ENCODE data around the gene ACADVL. TPM values are rescaled to one million over a fixed set of nuclear protein-coding genes. Genes with fewer than 3 reads are reported as not detected.
A peak's percentile ranks its signal among the peaks of the same experiment; 100 is the strongest.

ACADVL gene
- total and polyA plus RNA-seq, 12 donors = 961 to 6,098 (median 1,772) TPM

- DNase-seq = peak in 1 of 7 donors; percentile 21
- H3K36me3 ChIP-seq (replicated peaks in 1 of 2) = no peaks in the 10 kb centered on the region
- no peaks in the 10 kb centered on the region for H3K9me3 ChIP-seq (replicated peaks in 1 of 3)
- H3K27me3 ChIP-seq = no peaks in the 10 kb centered on the region
- H3K4me3 ChIP-seq = no peak overlapping the region
- peaks cover 17 to 36% of the 10 kb centered on the region in 2 donors for H3K4me1 ChIP-seq (replicated peaks in 1 of 2)
- peak overlapping the region in 1 of 5 donors; percentile 34 for H3K27ac ChIP-seq
- intact Hi-C loops (cut with DNase I) = no loop called here
- WGBS, 4 donors = 36 to 50% (median 43%) methylated on average over 22 to 37 of the region's 37 CpGs
- TF ChIP-seq POLR2A (IDR thresholded peaks at IDR 0.05) = no peak
- TF ChIP-seq, protein P1, sequence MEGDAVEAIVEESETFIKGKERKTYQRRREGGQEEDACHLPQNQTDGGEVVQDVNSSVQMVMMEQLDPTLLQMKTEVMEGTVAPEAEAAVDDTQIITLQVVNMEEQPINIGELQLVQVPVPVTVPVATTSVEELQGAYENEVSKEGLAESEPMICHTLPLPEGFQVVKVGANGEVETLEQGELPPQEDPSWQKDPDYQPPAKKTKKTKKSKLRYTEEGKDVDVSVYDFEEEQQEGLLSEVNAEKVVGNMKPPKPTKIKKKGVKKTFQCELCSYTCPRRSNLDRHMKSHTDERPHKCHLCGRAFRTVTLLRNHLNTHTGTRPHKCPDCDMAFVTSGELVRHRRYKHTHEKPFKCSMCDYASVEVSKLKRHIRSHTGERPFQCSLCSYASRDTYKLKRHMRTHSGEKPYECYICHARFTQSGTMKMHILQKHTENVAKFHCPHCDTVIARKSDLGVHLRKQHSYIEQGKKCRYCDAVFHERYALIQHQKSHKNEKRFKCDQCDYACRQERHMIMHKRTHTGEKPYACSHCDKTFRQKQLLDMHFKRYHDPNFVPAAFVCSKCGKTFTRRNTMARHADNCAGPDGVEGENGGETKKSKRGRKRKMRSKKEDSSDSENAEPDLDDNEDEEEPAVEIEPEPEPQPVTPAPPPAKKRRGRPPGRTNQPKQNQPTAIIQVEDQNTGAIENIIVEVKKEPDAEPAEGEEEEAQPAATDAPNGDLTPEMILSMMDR (IDR thresholded peaks at IDR 0.05) = no peak
These were observed 8.1 kb upstream of the ACADVL start for GRCh38 chr17:7211491-7212273.

DNA sequence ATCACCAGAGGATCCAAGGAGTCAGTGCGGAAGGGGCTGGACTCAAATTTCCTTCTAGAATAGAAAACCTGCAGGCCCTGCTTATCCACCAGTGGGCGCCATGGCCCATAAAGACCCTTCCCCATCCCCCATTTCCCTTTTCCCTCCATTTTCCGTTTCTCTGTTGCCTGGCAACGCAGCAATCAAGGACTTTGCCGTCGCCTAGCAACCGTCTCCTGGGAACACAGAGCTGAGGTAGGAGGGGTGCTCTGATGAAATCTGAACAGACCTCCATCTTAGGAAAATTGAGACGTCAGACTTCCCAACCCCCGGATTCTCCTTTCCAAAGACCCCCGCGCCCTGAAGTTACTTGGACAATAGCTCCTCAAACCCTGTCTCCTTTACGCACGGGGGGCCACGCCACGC is 5.8 kb upstream of the ACADVL start:
- H3K36me3 ChIP-seq (replicated peaks in 1 of 2) = no peaks in the 10 kb centered on the region
- peak overlapping the region in 2 of 4 donors; percentile 14 to 59 for H3K4me3 ChIP-seq
- WGBS, 4 donors = 4 to 7% (median 5%) methylated on average over 15 of the region's 15 CpGs
- DNase-seq = peak; percentile 75 to 94 (median 82)
- intact Hi-C loops (cut with DNase I) = no loop called here
- H3K27ac ChIP-seq = peak overlapping the region in 2 of 5 donors; percentile 63 to 82
- H3K4me1 ChIP-seq (replicated peaks in 1 of 2) = peaks cover 28 to 49% of the 10 kb centered on the region in 2 donors
- no peaks in the 10 kb centered on the region for H3K27me3 ChIP-seq
- no peak for TF ChIP-seq POLR2A (IDR thresholded peaks at IDR 0.05)
- TF ChIP-seq, protein P1 (IDR thresholded peaks at IDR 0.05) = peak in 5 of 6 experiments; percentile 30 to 45 (median 38)
- no peaks in the 10 kb centered on the region for H3K9me3 ChIP-seq (replicated peaks in 1 of 3)

DNA sequence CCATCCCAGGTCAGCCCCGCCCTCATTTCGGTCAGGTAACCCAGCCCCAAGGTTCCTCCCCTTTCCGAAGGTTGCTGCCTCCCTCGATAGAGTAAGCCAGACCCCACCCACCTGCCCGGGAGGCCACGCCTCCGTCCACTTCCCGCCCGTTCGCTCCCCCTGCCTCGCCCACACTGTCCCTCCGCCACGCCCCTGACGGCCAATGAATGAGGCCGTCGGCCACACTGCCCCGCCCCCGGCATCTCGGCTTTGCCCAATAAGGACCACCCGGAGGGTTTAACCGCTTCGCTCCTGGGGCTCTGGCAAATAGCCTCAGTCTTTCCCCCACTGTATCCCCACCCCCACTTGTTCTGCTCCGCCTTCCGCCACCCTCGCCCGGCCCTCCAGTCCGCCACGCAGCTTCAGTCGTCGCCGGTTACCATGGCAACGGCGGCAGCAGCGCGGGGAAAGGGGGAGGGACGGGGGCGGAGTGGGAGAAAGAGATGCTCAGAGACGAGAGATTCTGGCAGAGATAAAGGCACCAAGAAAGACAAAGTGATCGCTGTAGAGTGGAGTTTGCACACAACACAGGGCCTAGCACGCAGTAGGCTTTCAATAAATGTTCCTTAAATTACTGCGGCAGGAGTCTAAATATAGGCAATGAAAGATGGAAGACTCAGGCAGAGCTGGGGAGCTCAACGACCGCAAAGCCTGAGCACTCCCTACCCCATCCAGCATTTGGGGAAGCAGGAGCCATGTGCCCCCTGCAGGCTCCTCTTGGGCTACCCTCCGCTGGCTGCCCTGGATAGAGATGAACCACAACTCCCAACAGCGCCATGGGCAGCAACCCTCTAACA is 5.2 kb upstream of the ACADVL start:
- intact Hi-C loops (cut with DNase I) = no loop called here

More for the DNA sequence above, 5.2 kb upstream of the ACADVL start:
- peak; percentile 97 to 99 (median 99) for DNase-seq
- Histone ChIP-seq H3K4me1 (replicated peaks in 1 of 2) (peaks cover 28 to 55% of the 10 kb centered on the region in 2 donors), H3K27ac (peak overlapping the region in 3 of 5 donors; percentile 11 to 82 (median 63)), H3K4me3 (peak overlapping the region in 2 of 4 donors; percentile 14 to 59), H3K36me3 (replicated peaks in 1 of 2) (no peaks in the 10 kb centered on the region), H3K27me3 (no peaks in the 10 kb centered on the region), H3K9me3 (replicated peaks in 1 of 3) (no peaks in the 10 kb centered on the region)
- WGBS, 4 donors = 1% methylated on average over 32 to 45 of the region's 45 CpGs
- TF ChIP-seq, protein P1 (IDR thresholded peaks at IDR 0.05) = peak in 5 of 6 experiments; percentile 22 to 52 (median 40)
- TF ChIP-seq POLR2A (IDR thresholded peaks at IDR 0.05) = no peak
